Activated CD4-positive, alpha-beta T cell treated with anti-CD3 and anti-CD28 coated beads, Interleukin-2, Interleukin-4, amounts not matched to agents 100 ng/mL and 50 ng/mL, durations not matched to agents 16 hours and 8 hours (primary cell): ENCODE results near the gene KIF12.

ENCODE experiments used
- DNase-seq: peaks from one replicate; pipeline ENCODE4 v3.0.0-alpha.2; 2020; ENCODE audit warnings: low spot score

The KIF12 gene

DNA sequence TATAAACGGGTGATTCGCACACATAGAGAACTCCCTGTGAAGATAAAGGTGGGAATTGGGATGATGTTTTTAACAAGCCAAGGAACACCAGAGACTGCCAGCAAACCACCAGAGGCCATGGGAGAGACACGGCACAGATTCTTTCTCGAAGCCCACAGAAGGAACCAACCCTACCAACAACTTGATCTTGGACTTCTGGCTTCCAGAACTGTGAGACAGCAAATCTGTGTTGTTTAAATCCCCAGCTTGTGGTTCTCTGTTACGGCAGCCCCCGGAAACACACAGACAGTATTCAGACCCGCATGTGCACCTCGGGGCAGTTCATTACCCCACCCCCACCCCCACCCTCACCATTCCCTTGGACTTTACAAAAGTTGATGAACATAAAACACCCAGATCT, 33.8 kb downstream of the KIF12 start:
- DNase-seq = no peak

DNA sequence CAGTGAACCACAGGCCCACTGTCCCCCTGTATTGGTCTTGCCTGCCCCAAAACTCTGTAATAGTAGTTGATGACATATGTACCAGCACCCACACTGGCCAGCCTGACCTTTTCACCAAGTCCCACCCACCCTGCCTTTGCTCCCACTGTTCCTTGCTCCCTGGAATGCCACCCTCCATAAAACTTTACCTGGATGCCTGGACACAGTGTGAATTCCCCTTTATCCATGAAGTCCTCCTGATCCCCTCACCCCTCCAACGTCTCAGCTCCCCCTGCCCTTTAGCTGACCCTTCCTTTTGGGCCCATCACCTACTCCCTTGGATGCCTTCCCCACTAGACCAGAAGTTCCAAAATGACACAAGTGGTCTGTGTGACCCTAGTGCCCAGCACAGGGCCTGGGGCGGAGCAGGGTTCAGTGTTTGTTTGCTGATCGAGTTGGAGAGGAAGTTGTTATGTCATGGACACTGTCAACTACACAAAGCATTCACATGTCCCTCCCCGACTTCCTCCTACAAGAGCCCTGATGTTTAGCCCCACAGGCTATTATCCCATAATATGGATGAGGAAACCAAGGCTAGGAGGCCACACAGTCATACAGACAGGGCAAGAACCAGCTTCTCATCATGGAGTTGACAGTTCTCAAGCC, 37.1 kb downstream of the KIF12 start:
- DNase-seq = no peak

DNA sequence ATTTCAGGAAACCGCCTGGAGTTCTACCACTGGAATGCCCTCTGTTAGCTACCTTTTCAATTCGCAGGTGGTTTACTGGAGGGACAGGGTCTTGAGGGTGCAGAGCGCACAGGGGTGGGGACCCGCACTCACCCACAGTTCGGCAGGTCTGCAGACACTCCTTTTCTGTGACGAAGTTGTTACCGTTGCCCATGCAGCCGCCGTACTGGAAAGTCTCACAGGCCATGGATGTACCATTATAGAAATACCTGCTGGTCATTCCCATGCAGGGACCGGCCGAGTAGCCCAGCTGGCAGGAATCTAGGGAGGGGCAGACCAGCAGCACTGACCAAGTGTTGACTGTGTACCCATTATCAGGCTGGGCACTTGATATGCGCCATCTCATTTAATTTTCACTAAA, 37.8 kb downstream of the KIF12 start:
- DNase-seq = no peak

DNA sequence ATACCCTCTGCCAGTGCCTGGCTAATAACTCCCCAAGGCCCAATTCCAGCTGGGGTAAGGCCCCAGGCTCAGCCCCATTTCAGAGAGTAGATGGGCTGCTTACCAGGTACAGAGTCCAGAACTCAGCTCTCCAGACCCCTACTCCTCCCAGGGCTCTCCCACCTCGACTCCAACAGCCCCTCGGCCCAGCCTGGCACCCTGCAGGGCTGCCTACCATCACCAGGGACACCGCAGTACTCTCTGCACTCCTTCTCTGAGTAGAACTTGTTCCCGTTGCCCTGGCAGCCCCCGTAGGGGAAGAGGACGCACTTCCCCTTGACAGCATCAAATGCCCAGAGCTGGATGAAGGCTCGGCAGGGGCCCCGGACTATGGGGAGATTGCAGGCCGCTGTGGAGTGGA, 38.4 kb downstream of the KIF12 start:
- DNase-seq = no peak

DNA sequence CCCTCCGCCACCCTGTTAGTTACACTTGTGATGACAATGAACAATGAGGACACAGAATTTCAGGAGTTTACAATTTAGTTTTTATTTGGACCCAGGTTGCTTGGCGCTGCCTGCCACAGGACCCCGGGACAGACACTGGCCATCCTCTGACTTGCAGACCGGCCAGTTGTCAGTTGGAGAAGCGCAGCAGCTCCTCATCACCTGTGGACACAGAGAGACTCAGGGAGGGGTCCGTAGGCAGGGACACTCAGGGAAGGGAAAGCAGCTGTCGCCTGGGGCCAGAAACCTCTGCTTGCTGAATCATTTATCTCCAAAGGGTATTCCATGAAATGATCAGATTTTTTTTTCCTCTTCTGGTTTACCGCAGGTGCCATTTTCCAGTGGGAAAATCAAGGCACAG, 39.0 kb downstream of the KIF12 start:
- DNase-seq = no peak

DNA sequence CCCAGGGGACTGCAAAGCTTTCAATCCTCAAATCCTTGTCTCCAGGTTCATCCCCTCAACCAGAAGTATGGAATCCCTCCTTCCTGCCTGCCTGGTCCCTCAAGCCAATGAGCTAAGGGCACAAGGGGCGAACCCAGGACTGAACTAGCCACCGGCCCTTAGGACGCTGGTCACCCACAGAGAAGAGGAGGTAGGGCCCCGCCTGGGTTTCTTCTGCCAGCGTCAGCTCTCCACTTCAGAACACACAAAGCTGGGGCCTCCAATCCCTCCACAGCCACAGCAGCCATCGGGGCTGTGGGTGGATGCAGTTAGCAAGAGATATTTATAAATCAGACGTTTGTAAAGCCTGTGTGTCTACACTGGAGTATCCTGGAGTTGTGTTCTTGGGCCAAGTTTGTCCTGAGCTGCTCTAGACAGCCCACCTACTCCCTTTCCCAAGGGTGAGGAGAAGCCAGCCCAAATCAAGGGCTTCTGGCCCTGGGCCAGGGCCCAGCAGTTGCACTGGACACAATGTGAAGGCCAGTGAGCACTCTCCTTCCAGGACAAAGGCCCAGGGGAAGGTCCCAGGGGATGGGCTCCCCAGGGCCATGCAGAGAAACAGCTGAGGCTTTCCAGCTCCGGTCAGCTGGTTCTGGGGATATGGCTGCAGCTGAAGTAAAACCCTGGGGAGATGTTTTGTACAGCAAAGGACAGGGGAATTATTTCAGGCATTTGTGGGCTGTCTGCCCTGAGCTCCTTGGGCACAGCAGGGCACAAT, 39.9 kb downstream of the KIF12 start:
- no peak for DNase-seq

DNA sequence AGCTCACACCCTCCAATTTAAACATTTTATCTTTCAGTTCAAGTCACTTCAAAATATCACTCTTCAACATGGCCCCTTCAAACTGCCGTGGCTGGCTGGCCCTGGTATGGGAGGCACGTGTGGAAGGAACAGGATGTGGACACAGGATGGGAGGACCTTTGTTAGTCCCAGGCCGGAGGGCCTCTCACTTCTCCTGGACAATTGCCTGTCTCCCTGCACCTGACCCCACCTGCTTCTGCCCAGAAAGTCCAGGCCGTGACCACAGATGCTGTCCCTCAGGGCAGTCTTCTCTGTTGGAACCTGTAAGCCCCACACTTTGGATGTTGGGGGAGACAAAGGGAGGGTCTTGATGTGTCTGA, 40.4 kb downstream of the KIF12 start:
- no peak for DNase-seq

DNA sequence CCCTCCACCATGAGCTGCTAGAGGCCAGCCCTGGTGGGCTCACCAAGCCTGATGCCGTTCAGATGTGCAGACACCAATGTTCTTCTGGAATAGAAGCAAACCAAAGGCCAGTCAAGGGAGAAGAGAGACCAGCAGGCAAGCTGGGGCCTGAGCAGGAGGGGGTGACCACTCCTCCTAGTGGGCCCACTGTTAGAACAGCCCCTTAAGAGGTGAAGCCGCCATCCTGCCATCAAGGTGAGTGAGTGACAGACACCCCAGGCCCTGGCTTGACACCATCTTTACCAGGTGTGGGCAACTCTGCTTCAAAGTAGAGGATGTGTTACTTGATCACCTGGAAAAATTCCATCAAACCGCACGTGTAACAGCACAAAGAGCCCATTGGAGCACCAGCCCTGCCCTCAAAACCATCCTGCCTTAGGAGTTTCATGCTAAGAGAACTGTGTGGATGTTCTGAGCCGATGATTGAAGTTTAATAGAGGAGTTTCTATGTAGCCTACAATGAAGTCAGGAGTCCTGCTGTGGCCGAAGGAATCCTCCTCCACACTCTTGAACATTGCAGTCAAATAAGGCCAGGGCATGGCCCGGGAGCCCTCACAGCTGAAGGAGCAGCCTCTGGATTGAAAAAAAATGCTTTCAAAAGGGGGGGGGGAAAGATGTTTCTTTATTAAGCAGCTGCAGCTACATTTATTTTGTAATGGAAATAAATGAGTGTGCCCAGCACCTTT, 41.8 kb downstream of the KIF12 start:
- no peak for DNase-seq

DNA sequence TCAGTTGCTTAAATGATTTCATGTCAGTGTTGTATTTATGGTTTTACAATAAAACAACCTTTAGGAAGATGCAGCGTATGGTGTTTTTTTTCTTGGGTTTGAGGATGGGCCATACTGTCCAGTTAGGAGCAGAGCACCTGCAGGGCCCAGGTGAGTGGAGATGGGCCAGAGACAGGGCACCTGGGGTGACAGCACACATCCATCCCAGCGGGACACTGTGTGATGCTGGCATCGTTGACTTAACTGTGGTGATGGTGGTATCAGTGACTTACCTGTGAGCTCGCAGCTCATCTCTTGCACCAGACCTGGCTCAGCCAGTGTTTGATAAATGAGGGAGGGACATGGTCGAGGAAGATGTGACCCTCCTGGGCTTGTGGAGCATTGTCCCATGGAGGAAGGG, 42.6 kb downstream of the KIF12 start:
- no peak for DNase-seq

DNA sequence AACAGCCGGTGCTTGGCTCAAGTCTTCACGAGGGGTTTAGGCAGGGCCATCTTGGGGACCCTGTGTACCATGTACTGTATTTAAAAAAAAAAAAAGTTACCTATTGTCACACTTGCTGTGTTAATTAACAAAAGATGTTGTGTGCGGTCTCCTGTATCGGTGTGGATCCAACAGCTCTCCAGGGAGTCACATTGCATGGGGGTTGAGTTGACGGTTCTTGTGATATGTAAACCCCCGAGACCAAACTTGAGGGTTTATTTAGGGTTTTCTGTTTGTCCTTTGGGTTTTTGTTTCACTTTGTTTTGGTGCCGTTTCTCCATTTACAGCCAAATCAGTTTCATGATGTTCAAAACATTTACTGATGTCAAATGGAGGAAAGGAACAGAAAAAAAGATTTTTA, 43.2 kb downstream of the KIF12 start:
- DNase-seq = no peak

DNA sequence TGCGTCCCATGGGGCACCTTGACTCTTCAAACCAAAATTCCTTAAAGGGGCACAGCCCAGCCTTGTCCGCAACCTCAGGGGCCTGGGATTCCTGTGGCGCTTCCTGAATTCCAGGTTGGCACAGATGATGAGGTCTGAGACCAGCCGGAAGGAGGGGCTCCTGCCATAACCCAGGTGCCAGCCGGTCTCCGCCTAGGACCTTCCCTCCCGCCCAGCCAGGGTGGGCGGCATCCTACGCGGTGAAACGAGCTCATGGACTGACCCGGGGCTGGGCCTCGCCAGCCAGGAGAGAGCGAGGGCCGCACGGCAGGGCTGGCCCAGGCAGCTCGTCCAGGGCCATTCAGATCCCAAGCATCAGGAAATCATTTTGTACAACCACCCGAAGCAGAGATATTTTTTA, 44.0 kb downstream of the KIF12 start:
- DNase-seq = no peak

DNA sequence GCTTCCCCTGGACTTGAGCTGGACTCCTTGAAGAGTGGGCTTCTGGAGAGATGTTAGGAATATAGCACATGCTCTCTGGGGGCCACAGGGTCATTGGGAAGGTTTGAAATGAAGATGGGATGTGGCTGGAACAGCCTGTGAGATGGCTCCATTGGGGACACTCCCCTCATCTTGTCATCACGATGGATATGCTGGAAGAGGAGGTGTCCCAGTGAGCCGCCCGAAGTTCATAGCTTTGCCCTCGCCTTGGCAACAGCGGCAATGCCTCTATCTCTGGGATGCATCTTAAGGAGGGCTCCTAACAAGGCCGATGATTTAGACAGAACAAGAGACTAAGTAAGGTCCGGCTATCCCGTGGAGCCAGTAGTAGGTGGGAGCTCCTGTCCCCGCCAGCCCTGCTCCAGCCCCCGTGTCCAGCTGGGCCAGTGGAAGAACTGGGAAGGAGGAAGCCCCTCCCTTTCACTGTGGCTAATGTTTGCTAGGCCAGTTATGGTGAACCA, 44.9 kb downstream of the KIF12 start:
- DNase-seq = no peak

DNA sequence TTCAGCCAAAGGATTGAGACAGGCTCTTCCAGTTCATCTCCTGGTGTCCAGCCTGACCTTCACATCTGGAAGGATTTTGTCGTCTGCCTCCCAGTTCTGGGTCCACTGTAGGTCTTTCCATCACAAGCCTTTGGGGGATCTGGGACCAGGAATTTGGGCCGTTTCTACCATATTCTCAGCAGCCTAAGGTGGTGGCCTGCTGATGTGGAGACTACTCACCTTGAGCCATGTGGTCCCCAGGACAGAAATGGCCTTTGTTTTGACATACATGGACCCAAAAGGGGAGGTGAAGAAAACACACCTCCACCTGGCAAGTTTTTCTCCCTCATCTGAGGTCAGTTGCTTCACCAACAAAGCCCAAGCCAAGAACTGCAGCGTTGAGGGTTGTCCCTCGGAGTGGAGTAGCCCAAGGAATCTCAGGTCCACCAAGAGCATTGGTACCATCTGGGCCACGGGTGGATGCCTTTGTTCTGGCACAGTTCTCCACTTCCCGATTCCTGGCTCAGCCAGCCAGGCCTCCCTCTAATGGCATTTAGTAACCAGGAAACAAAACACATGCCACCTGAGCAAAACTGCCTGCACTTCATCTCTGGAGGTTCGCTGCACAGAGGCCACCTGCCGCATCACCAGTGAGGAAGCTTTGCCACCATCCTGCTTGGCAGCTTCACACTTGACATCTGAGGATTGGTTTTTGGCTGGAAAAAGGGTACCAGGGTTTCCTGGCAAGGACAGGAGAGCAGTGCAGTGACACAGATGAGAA, 45.7 kb downstream of the KIF12 start:
- no peak for DNase-seq

DNA sequence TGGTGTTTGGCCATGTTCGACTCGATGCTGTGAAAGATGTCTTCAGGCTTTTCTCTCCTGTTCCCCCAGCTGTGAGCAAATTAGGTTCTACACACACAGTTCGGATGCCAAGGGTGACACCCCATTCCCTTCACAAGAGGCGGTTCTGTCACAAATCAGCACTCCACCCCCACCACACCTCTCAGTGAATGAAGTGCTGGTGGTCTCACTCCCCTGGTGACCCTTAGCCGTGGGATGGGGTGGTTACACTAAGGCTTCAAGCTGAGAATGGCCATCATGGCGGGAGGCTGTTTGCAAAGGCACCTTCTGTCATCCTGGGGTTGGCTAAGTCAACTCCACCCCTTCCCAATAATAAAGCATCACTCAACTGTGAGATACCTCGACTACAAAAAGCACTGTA, 47.4 kb downstream of the KIF12 start:
- DNase-seq = no peak

DNA sequence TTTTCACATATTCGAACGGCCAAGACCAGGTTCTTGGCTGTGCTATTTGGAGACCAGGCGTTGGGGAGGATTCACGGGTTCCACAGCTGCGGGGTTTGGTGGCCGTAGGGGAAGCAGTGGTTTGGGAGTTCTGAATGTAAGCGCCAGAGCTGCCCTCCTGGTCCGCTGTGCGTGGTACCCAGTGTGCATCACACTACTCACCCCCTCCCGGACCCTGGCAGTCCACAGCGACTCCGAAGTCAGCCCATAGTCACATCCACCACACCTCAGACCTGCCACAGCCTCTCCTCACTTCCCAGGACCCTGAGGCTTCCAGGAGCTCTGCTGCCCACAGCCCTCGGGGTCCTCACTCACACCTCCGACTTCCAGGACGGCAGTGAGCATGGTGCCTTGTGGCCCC, 47.8 kb downstream of the KIF12 start:
- DNase-seq = no peak

DNA sequence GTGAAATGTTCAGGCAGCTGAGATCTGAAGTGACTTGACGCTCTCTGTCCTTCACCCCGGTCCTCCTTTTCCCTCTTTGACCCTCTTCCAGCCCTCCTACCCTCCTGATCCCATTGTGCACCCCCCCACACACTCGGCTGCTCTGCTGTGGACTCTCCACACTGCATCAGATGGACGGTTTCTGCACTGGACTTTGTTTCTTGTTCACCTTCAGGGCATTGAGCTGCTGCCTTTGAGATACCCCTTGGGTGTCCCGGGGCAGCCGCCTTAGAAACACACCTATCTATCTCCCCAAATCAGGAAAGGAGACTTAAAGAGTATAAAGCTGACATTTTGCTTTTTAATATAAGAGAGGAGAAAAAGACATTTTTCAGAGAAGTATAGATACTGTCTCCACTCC, 48.4 kb downstream of the KIF12 start:
- no peak for DNase-seq

DNA sequence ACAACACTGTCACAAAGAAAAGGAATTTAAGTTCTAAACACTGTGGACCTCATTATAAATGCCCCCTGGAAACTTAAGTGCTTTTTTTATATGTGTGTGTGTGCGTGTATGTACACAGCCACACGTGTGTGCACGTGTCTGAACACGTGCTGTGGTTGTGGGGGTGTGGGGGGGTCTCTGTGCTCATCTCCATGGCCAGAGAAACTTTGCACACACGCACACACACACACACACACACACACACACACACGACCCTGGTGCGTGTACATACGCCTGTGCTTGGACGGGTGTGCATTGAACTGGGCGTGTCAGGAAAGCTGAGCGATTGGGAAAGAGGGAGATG, 48.9 kb downstream of the KIF12 start:
- no peak for DNase-seq

DNA sequence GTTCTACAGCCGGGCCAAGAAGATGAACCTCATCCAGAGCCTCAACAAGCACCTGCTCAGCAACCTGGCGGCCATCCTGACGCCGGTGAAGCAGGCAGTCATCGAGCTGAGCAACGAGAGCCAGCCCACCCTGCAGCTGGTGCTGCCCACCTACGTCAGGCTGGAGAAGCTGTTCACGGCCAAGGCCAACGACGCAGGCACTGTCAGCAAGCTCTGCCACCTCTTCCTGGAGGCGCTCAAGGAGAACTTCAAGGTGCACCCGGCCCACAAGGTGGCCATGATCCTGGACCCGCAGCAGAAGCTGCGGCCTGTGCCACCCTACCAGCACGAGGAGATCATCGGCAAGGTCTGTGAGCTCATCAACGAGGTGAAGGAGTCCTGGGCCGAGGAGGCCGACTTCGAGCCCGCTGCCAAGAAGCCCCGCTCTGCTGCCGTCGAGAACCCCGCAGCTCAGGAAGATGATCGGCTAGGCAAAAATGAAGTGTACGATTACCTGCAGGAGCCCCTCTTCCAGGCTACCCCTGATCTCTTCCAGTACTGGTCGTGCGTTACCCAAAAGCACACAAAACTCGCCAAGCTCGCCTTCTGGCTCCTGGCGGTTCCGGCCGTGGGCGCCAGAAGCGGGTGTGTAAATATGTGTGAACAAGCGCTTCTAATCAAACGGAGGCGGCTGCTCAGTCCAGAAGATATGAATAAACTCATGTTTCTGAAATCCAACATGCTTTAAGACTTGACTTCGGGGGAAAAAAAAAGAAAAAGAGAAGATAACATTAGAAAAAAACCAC, 49.5 kb downstream of the KIF12 start:
- DNase-seq = no peak

DNA sequence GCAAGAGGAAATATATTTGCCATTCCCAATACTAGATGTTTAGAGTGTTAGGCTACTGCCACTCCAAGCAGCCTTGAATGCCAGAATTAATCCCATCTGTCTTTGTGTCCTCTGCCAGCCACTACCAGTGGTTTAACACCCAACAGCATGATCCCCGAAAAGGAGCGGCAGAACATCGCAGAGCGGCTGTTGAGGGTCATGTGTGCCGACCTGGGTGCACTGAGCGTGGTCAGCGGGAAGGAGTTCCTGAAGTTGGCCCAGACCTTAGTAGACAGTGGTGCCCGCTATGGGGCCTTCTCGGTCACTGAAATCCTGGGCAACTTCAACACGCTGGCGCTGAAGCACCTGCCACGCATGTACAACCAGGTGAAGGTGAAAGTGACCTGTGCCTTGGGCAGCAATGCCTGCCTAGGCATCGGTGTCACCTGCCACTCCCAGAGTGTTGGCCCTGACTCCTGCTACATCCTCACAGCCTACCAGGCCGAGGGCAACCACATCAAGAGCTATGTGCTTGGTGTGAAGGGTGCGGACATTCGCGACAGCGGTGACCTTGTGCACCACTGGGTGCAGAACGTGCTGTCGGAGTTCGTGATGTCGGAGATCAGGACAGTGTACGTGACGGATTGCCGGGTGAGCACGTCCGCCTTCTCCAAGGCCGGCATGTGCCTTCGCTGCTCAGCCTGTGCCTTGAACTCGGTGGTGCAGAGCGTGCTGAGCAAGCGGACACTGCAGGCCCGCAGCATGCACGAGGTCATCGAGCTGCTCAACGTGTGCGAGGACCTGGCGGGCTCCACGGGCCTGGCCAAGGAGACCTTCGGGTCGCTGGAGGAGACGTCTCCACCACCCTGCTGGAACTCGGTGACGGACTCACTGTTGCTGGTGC, 50.3 kb downstream of the KIF12 start:
- DNase-seq = no peak

DNA sequence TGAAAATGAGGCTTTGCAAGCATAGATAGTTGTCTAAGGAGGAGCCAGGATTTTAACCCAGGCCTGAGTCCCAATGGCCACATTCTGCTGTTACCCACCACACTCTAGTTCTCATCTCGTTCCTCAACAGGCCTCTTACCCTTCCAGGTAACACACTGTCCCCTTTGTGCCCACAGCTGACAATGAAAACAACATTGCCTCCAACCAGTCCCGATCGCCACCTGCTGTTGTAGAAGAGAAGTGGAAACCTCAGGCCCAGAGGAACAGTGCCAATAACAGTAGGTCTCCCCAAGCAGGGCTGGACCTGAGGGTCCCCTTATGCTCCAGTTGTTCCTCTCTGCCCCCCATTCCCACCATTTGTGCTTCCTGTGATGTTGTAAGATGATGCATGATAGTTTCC, 51.4 kb downstream of the KIF12 start:
- no peak for DNase-seq

DNA sequence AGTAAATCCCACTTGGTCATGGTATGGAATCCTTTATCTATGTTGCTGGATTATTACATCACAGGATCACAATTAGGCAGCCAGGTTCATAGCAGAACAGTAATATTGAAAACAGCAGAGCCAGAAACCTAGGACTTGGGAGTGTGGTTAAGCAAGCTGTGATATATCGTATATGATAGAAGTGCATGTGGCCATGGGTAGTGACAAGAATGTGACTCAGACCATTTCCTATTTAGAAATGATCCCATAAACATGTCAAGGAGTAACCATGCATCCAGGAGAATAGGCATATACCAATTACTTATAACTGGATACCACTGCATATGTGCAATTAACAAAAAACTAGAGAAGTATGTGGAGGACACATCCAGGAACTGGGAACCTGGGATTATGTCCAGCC, 52.2 kb downstream of the KIF12 start:
- DNase-seq = no peak
